SK-N-SH (cell line): ENCODE data around the gene TMX1. TPM values are rescaled to one million over a fixed set of nuclear protein-coding genes. Genes with fewer than 3 reads are reported as not detected.

Experiments used
- CTCF ChIA-PET: fragments of 300-600, 350-600 bp; formaldehyde crosslinking; extraction: SDS; loops from one replicate; lab custom pipeline; 2021; lab: Yijun Ruan, JAX
- POLR2A ChIA-PET: fragments of 350-600 bp; sonication (Branson Sonifier 250); formaldehyde crosslinking; extraction: SDS; loops from one replicate; lab custom pipeline; 2020; ENCODE audit warnings: antibody characterized with exemption, inconsistent platforms; lab: Yijun Ruan, JAX
- DNase-seq: peaks from one replicate; pipeline ENCODE4 v3.0.0; 2012
- H2AFZ ChIP-seq: fragments of 200-600 bp; sonication (generic); 2 replicates; pipeline ENCODE4 v1.8.1; 2016; ENCODE audit warnings: antibody characterized with exemption, mild to moderate bottlenecking, low read depth
- H3F3A ChIP-seq: fragments of 200-600 bp; sonication (generic); replicated peaks from 2 replicates; pipeline ENCODE3; 2016; ENCODE audit warnings: antibody characterized with exemption, mild to moderate bottlenecking; ENCODE audit not compliant: insufficient read depth
- H3K27ac ChIP-seq, 2 experiments: fragments of 200-500 bp in 1 of 2; fragments of 200-600 bp in 1 of 2; sonication (Bioruptor generic) in 1 of 2; sonication (generic), shearing (Covaris generic) in 1 of 2; 2 replicates each; pipeline versions ENCODE4 v1.5.1 to v1.6.1; 2014 to 2016; ENCODE audit warnings: low read depth in 2 of 2, inconsistent platforms in 1 of 2, low read length in 1 of 2, mild to moderate bottlenecking in 1 of 2, mixed read lengths in 1 of 2
- H3K27me3 ChIP-seq: fragments of 200-600 bp; sonication (generic), shearing (Covaris generic); 2 replicates; pipeline ENCODE4 v1.6.1; 2016; ENCODE audit warnings: mixed run types; ENCODE audit not compliant: insufficient read depth
- H3K36me3 ChIP-seq, 2 experiments: fragments of 200-500 bp in 1 of 2; fragments of 200-600 bp in 1 of 2; sonication (Bioruptor generic) in 1 of 2; sonication (generic) in 1 of 2; replicated peaks in 1 of 2; 2 replicates each; pipeline versions ENCODE3 to v1.5.1; 2014 to 2016; ENCODE audit warnings: low read length in 1 of 2, mild to moderate bottlenecking in 1 of 2; ENCODE audit not compliant: insufficient read depth in 2 of 2, control insufficient read depth in 1 of 2
- H3K4me1 ChIP-seq, 2 experiments: fragments of 200-500 bp in 1 of 2; fragments of 200-600 bp in 1 of 2; sonication (Bioruptor generic) in 1 of 2; sonication (generic), shearing (Covaris generic) in 1 of 2; 2 replicates each; pipeline versions ENCODE4 v1.5.1 to v1.6.1; 2014 to 2016; ENCODE audit warnings: low read depth in 1 of 2, low read length in 1 of 2, mixed run types in 1 of 2; ENCODE audit not compliant: insufficient read depth in 2 of 2, control insufficient read depth in 1 of 2
- H3K4me2 ChIP-seq: fragments of 200-600 bp; sonication (generic), shearing (Covaris generic); 2 replicates; pipeline ENCODE4 v1.6.1; 2017; ENCODE audit warnings: mixed run types
- H3K4me3 ChIP-seq, 2 experiments: fragments of 200-500 bp in 1 of 2; fragments of 200-600 bp in 1 of 2; sonication (Bioruptor generic) in 1 of 2; sonication (generic), shearing (Covaris generic) in 1 of 2; 2 replicates each; pipeline versions ENCODE4 v1.5.1 to v1.8.1; 2014 to 2016; ENCODE audit warnings: low read depth in 2 of 2, inconsistent platforms in 1 of 2, low read length in 1 of 2, mild to moderate bottlenecking in 1 of 2, mixed read lengths in 1 of 2, moderate library complexity in 1 of 2
- H3K79me2 ChIP-seq: fragments of 200-600 bp; sonication (generic); 2 replicates; pipeline ENCODE4 v1.8.1; 2017; ENCODE audit warnings: mild to moderate bottlenecking; ENCODE audit not compliant: insufficient read depth
- H3K9ac ChIP-seq: fragments of 200-600 bp; sonication (generic); 2 replicates; pipeline ENCODE4 v1.6.1; 2017; ENCODE audit warnings: mixed run types
- H3K9me2 ChIP-seq: fragments of 200-600 bp; sonication (generic); 2 replicates; pipeline ENCODE4 v1.6.1; 2017; ENCODE audit warnings: mixed run types
- H3K9me3 ChIP-seq: fragments of 200-600 bp; sonication (generic); 2 replicates; pipeline ENCODE4 v1.6.1; 2017; ENCODE audit warnings: mixed run types, mild to moderate bottlenecking, moderate library complexity
- H4K20me1 ChIP-seq: fragments of 200-600 bp; sonication (generic); 2 replicates; pipeline ENCODE4 v1.6.1; 2017; ENCODE audit warnings: mild to moderate bottlenecking, mixed run types; ENCODE audit not compliant: insufficient read depth
- CHD2 ChIP-seq: fragments of 150-350 bp; IDR thresholded peaks from 2 replicates; pipeline ENCODE4 v1.6.1; 2018; ENCODE audit warnings: low read length; ENCODE audit not compliant: partially characterized antibody
- ELF1 ChIP-seq: IDR thresholded peaks from 2 replicates; pipeline ENCODE4 v1.4.0; 2012
- EZH2phosphoT487 ChIP-seq: fragments of 200-600 bp; sonication (generic); IDR thresholded peaks from 2 replicates; pipeline ENCODE4 v1.6.1; 2017; ENCODE audit warnings: low read depth, mixed run types, mild to moderate bottlenecking, antibody characterized with exemption, moderate library complexity, borderline replicate concordance
- FOXJ3 ChIP-seq: sonication (generic); formaldehyde crosslinking; IDR thresholded peaks from 2 replicates; pipeline ENCODE4 v1.5.1; 2020; ENCODE audit warnings: mild to moderate bottlenecking, missing genetic modification reagents
- FOXM1 ChIP-seq: IDR thresholded peaks from 2 replicates; pipeline ENCODE4 v1.4.0; 2012; ENCODE audit warnings: low read depth, mild to moderate bottlenecking
- MXI1 ChIP-seq: IDR thresholded peaks from 2 replicates; pipeline ENCODE4 v1.6.1; 2012; ENCODE audit warnings: mild to moderate bottlenecking, low read depth, low read length, improper control_type of control experiment
- PBX3 ChIP-seq: IDR thresholded peaks from 2 replicates; pipeline ENCODE4; 2012
- SMC3 ChIP-seq: IDR thresholded peaks from 2 replicates; pipeline ENCODE4 v1.6.1; 2012; ENCODE audit warnings: low read depth, low read length, improper control_type of control experiment
- TAF1 ChIP-seq: IDR thresholded peaks from 2 replicates; pipeline ENCODE4 v1.6.1; 2012; ENCODE audit warnings: low read depth, mild to moderate bottlenecking, low read length, moderate library complexity, borderline replicate concordance
- TEAD4 ChIP-seq: IDR thresholded peaks from 2 replicates; pipeline ENCODE4 v1.4.0; 2012; ENCODE audit warnings: mild to moderate bottlenecking, borderline replicate concordance; ENCODE audit not compliant: insufficient read depth
- USF1 ChIP-seq: IDR thresholded peaks from 2 replicates; pipeline ENCODE4 v1.4.0; 2012; ENCODE audit warnings: low read depth, borderline replicate concordance
- whole genome bisulfite sequencing: methylation state at CpG from one replicate; pipeline ENCODE4 v1.1.6; 2017; ENCODE audit warnings: low lambda C conversion rate; 5-methylcytosine and 5-hydroxymethylcytosine counted together
- polyA plus RNA-seq, 3 experiments: library from polyadenylated mRNA; depleted of rRNA; stranded (reverse); fragments of >200 nt; gene quantifications; 2 replicates each; pipeline ENCODE4 v1.2.3, GENCODE V29; 2012

The TMX1 gene
- polyA plus RNA-seq, 1 of the 3 experiments (the other 2 are of a cell fraction), result 16.1 TPM

- Histone ChIP-seq H3K79me2 (no peaks in the 10 kb centered on the region), H3K9me2 (no peaks in the 10 kb centered on the region), H3F3A (peaks cover 6% of the 10 kb centered on the region), H3K4me2 (no peak overlapping the region), H2AFZ (no peak overlapping the region), H3K4me1 (peaks cover 6 to 12% of the 10 kb centered on the region in 2 experiments; a peak in 2 of 4 replicates), H4K20me1 (no peaks in the 10 kb centered on the region), H3K27ac (no peak overlapping the region), H3K36me3 (peaks cover 0 to 2% of the 10 kb centered on the region in 2 experiments), H3K4me3 (no peak overlapping the region), H3K27me3 (no peaks in the 10 kb centered on the region), H3K9me3 (no peaks in the 10 kb centered on the region), H3K9ac (no peak overlapping the region)
- TF ChIP-seq USF1 (no peak), PBX3 (peak; percentile 33)
- POLR2A ChIA-PET, result no interaction called here
- CTCF ChIA-PET, result interaction anchor here (1.0 to 13.8 kb wide), 3 partner anchors 363 to 489 kb away, joined by 3 to 460 read pairs (median 4); partner anchors contain the start of gene FRMD6
- no peak for DNase-seq
Observed at GRCh38 chr14:51289169-51289568, 49.1 kb downstream of the TMX1 start.

- Histone ChIP-seq H3K27me3 (no peaks in the 10 kb centered on the region), H2AFZ (no peak overlapping the region), H3K4me2 (no peak overlapping the region), H3K9me2 (no peaks in the 10 kb centered on the region), H3K4me1 (peaks cover 6 to 8% of the 10 kb centered on the region in 2 experiments; a peak in 2 of 4 replicates), H3K27ac (no peak overlapping the region), H3F3A (no peaks in the 10 kb centered on the region), H3K79me2 (no peaks in the 10 kb centered on the region), H3K9ac (no peak overlapping the region), H3K9me3 (no peaks in the 10 kb centered on the region), H3K4me3 (no peak overlapping the region), H4K20me1 (no peaks in the 10 kb centered on the region), H3K36me3 (peaks cover 0 to 2% of the 10 kb centered on the region in 2 experiments)
- 93% methylated on average over 1 of the region's 1 CpG for whole genome bisulfite sequencing
- ChIA-PET CTCF (interaction anchor here (13.8 kb wide), 1 partner anchor 488 kb away, joined by 460 read pairs; no protein-coding TSS in a partner anchor), POLR2A (no interaction called here)
- DNase-seq, result no peak
- no peak for TF ChIP-seq ELF1
- TF ChIP-seq TAF1, result no peak
- TF ChIP-seq CHD2, result no peak
- TF ChIP-seq EZH2phosphoT487, result no peak
- TF ChIP-seq MXI1, result no peak
- TF ChIP-seq SMC3, result no peak
- no peak for TF ChIP-seq TEAD4
- no peak for TF ChIP-seq FOXM1
- TF ChIP-seq FOXJ3 (CRISPR knock-in tag), result no peak
Observed at GRCh38 chr14:51290132-51290531, 50.1 kb downstream of the TMX1 start.
